Endodermal cell (in vitro differentiated cells): ENCODE data around the gene AQP5. TPM values are rescaled to one million over a fixed set of nuclear protein-coding genes. Genes with fewer than 3 reads are reported as not detected.
A peak's percentile ranks its signal among the peaks of the same experiment; 100 is the strongest.

ENCODE experiments used
- DNase-seq: peaks from one replicate; pipeline ENCODE4 v3.0.0-alpha.2; 2017
- H3K27ac ChIP-seq: 2 replicates; pipeline ENCODE4 v1.5.1; 2013; ENCODE audit warnings: mild to moderate bottlenecking, low read depth, low read length, moderate library complexity
- H3K27me3 ChIP-seq: 2 replicates; pipeline ENCODE4 v1.6.1; 2013; ENCODE audit warnings: mild to moderate bottlenecking, low read length, moderate library complexity; ENCODE audit not compliant: insufficient read depth, control insufficient read depth, poor library complexity, severe bottlenecking
- H3K36me3 ChIP-seq: 2 replicates; pipeline ENCODE4 v1.7.0; 2013; ENCODE audit warnings: mild to moderate bottlenecking, low read length, moderate library complexity; ENCODE audit not compliant: control insufficient read depth, insufficient read depth
- H3K4me1 ChIP-seq: one replicate; pipeline ENCODE4 v1.7.0; 2013; ENCODE audit warnings: low read length; ENCODE audit not compliant: control insufficient read depth, insufficient read depth
- H3K4me3 ChIP-seq: 2 replicates; pipeline ENCODE4 v1.5.1; 2013; ENCODE audit warnings: mild to moderate bottlenecking, low read length, moderate library complexity
- H3K9ac ChIP-seq: 2 replicates; pipeline ENCODE4 v1.6.1; 2013; ENCODE audit warnings: mild to moderate bottlenecking, low read length, moderate library complexity; ENCODE audit not compliant: poor library complexity, severe bottlenecking; ENCODE audit errors: extremely low read depth
- H3K9me3 ChIP-seq: 2 replicates; pipeline ENCODE4 v1.6.1; 2013; ENCODE audit warnings: mild to moderate bottlenecking, low read length, moderate library complexity; ENCODE audit not compliant: control insufficient read depth
- H3K27ac Mint-ChIP-seq: 2 replicates; pipeline ENCODE4 v1.8.0; 2020; ENCODE audit warnings: mixed read lengths
- H3K27me3 Mint-ChIP-seq: 2 replicates; pipeline ENCODE4 v1.8.0; 2021; ENCODE audit warnings: mild to moderate bottlenecking, mixed read lengths; ENCODE audit not compliant: insufficient read depth
- H3K36me3 Mint-ChIP-seq: 2 replicates; pipeline ENCODE4 v1.8.0; 2020; ENCODE audit warnings: low read depth, mixed read lengths
- H3K4me1 Mint-ChIP-seq: 2 replicates; pipeline ENCODE4 v1.8.0; 2020; ENCODE audit warnings: mixed read lengths
- H3K4me3 Mint-ChIP-seq: 2 replicates; pipeline ENCODE4 v1.8.0; 2020; ENCODE audit warnings: mild to moderate bottlenecking, moderate library complexity, mixed read lengths
- H3K9me3 Mint-ChIP-seq: 2 replicates; pipeline ENCODE4 v1.8.0; 2020; ENCODE audit warnings: mild to moderate bottlenecking, mixed read lengths
- WGBS, 2 experiments: methylation state at CpG; one replicate each; pipeline versions ENCODE4 v1.1.5 to v1.1.7; 2013; ENCODE audit warnings: missing lambda C conversion rate in 2 of 2, mixed read lengths in 1 of 2; ENCODE audit not compliant: insufficient coverage in 1 of 2, insufficient read length in 1 of 2; 5-methylcytosine and 5-hydroxymethylcytosine counted together
- total RNA-seq, 2 donors: library from RNA; stranded (reverse); fragmentation: NEBNext Ultra II Directional in 1 of 2; extraction: Animal tissue kit (Norgen Biotek cat#: 25700) in 1 of 2; gene quantifications; 2 replicates in 1 of 2; 3 replicates in 1 of 2; pipeline ENCODE4 v1.2.1, GENCODE V29; 2021
- TF ChIP-seq, protein P1 (sequence below): fragments of 200-600 bp; sonication (generic); conservative IDR thresholded peaks from 2 replicates; pipeline ENCODE4 v1.5.0; 2021; ENCODE audit warnings: antibody characterized with exemption, mild to moderate bottlenecking

The AQP5 gene
- total RNA-seq, 2 donors from 2014 or later, result 0.62 to 0.77 TPM

DNA sequence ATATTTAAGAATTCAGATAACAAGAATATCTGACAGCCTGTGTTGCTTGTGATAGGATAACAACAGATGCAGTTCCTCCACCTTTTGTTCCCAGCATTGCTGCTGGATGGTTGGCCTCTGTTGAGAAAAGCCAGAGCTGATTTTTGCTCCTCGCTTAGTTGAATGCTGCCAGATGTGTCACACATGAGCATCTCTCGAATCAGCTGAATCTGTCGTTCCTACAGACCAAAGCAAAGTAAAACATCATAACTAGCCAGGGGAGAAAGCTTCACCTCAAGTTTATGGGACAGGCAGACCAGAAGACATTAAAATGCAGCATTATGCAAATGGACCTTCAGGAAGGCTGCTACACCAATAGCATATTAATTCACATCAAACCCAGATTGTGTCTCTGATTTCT lies 43.5 kb downstream of the AQP5 start:
- H3K9me3 ChIP-seq, result no peaks in the 10 kb centered on the region
- no peak overlapping the region for H3K27ac Mint-ChIP-seq
- no peaks in the 10 kb centered on the region for H3K27me3 Mint-ChIP-seq
- H3K27me3 ChIP-seq, result no peaks in the 10 kb centered on the region
- TF ChIP-seq, protein P1, sequence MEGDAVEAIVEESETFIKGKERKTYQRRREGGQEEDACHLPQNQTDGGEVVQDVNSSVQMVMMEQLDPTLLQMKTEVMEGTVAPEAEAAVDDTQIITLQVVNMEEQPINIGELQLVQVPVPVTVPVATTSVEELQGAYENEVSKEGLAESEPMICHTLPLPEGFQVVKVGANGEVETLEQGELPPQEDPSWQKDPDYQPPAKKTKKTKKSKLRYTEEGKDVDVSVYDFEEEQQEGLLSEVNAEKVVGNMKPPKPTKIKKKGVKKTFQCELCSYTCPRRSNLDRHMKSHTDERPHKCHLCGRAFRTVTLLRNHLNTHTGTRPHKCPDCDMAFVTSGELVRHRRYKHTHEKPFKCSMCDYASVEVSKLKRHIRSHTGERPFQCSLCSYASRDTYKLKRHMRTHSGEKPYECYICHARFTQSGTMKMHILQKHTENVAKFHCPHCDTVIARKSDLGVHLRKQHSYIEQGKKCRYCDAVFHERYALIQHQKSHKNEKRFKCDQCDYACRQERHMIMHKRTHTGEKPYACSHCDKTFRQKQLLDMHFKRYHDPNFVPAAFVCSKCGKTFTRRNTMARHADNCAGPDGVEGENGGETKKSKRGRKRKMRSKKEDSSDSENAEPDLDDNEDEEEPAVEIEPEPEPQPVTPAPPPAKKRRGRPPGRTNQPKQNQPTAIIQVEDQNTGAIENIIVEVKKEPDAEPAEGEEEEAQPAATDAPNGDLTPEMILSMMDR, result no peak
- peaks cover 42% of the 10 kb centered on the region for H3K36me3 Mint-ChIP-seq
- 89 to 100% methylated on average over 3 of the region's 3 CpGs for WGBS, 2 experiments
- no peak overlapping the region for H3K27ac ChIP-seq
- H3K4me3 ChIP-seq, result no peak overlapping the region
- peaks cover 7% of the 10 kb centered on the region for H3K4me1 Mint-ChIP-seq
- H3K9me3 Mint-ChIP-seq, result no peaks in the 10 kb centered on the region
- peak; percentile 35 for DNase-seq
- peaks cover 68% of the 10 kb centered on the region for H3K36me3 ChIP-seq
- no peak overlapping the region for H3K4me3 Mint-ChIP-seq
- H3K9ac ChIP-seq, result no peak overlapping the region
- no peaks in the 10 kb centered on the region for H3K4me1 ChIP-seq

GRCh38 chr12:50006280-50006679 lies 44.6 kb downstream of the AQP5 start:
- Histone ChIP-seq H3K36me3 (peaks cover 63% of the 10 kb centered on the region), H3K9me3 (no peaks in the 10 kb centered on the region), H3K4me1 (no peaks in the 10 kb centered on the region), H3K27ac (no peak overlapping the region), H3K27me3 (no peaks in the 10 kb centered on the region), H3K4me3 (no peak overlapping the region), H3K9ac (no peak overlapping the region)
- H3K9me3 Mint-ChIP-seq, result no peaks in the 10 kb centered on the region
- WGBS, 2 experiments, result 97 to 98% methylated on average over 5 to 7 of the region's 7 CpGs
- peaks cover 35% of the 10 kb centered on the region for H3K36me3 Mint-ChIP-seq
- no peaks in the 10 kb centered on the region for H3K27me3 Mint-ChIP-seq
- no peak overlapping the region for H3K4me3 Mint-ChIP-seq
- TF ChIP-seq, protein P1, result no peak
- H3K4me1 Mint-ChIP-seq, result peaks cover 7% of the 10 kb centered on the region
- no peak overlapping the region for H3K27ac Mint-ChIP-seq
- no peak for DNase-seq

- H3K9ac ChIP-seq, result no peak overlapping the region
- no peak overlapping the region for H3K27ac ChIP-seq
- no CpG with 5 or more reads among the region's 1 CpG for WGBS, 2 experiments
- no peaks in the 10 kb centered on the region for H3K27me3 ChIP-seq
- no peak overlapping the region for H3K4me3 ChIP-seq
- Mint-ChIP-seq H3K4me3 (no peak overlapping the region), H3K27me3 (no peaks in the 10 kb centered on the region), H3K4me1 (peaks cover 7% of the 10 kb centered on the region), H3K9me3 (no peaks in the 10 kb centered on the region), H3K27ac (no peak overlapping the region), H3K36me3 (peaks cover 30% of the 10 kb centered on the region)
- no peak for DNase-seq
- no peaks in the 10 kb centered on the region for H3K4me1 ChIP-seq
- peaks cover 58% of the 10 kb centered on the region for H3K36me3 ChIP-seq
- TF ChIP-seq, protein P1, result no peak
- H3K9me3 ChIP-seq, result no peaks in the 10 kb centered on the region
These were observed 45.2 kb downstream of the AQP5 start for GRCh38 chr12:50006754-50007442.
